Measurements from ENCODE around the gene CBR4.

The CBR4 gene

DNA sequence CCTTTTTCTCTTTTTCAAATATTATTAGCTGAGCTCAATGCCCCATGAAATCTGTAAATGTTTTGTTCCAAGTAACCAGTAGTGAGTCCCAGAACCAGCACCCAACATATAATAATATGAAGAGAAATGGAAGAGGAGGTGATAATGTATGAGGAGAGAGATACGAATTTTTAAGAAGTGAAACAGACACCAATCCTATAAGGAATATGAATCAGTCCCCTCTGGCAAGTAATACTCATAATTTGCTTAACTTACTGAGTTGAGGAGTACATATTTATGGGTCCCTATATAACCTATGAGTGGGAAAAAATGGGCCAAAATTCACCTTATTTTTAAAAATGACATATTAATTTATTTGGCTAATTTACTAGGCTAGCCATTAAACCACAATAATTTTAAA lies 8.4 kb upstream of the CBR4 start:
- TF ChIP-seq ZFX (IDR thresholded peaks at IDR 0.05) (no peak), CTCF (conservative IDR thresholded peaks at IDR 0.05) (no peak)
- H3K27ac ChIP-seq: no peak overlapping the region

DNA sequence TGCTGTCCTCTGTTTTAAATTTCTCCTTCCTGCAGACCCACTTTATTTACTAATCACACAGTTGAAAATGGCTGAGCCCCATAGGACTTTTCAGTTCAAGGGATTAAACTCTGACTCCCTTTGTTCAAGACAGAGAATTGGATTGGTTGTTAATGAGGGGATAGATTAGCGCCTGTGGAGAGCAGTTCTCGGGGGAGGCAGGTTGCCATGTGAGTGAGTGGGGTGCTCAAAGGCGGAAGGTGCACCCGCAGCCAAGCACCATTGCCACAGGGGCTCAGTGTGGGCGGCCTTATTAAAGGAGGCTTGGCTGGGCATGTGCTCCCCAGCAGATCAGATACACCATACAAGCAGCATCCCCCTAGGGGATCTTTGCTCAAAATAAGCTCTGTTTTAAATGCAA lies 7.9 kb upstream of the CBR4 start:
- TF ChIP-seq ZFX (IDR thresholded peaks at IDR 0.05): no peak
- no peak for TF ChIP-seq CTCF (conservative IDR thresholded peaks at IDR 0.05)
- no peak overlapping the region for H3K27ac ChIP-seq

- H3K27ac ChIP-seq: peak overlapping the region; percentile 52
- TF ChIP-seq CTCF (conservative IDR thresholded peaks at IDR 0.05) (no peak), ZFX (IDR thresholded peaks at IDR 0.05) (peak; percentile 43; the same call in 1 of the 2 replicates)
Measured at GRCh38 chr4:169015186-169015623, 5.2 kb upstream of the CBR4 start.

GRCh38 chr4:169014586-169014985 lies 4.5 kb upstream of the CBR4 start:
- H3K27ac ChIP-seq: peak overlapping the region; percentile 50; the same call in 1 of the 2 replicates
- no peak for TF ChIP-seq ZFX (IDR thresholded peaks at IDR 0.05)
- no peak for TF ChIP-seq CTCF (conservative IDR thresholded peaks at IDR 0.05)

- TF ChIP-seq CTCF (conservative IDR thresholded peaks at IDR 0.05): no peak
- no peak for TF ChIP-seq ZFX (IDR thresholded peaks at IDR 0.05)
Measured at GRCh38 chr4:169013396-169013795, 3.3 kb upstream of the CBR4 start.

GRCh38 chr4:169012049-169012448 lies 2.0 kb upstream of the CBR4 start:
- no peak overlapping the region for H3K27ac ChIP-seq

More at GRCh38 chr4:169013396-169013795, 3.3 kb upstream of the CBR4 start:
- H3K27ac ChIP-seq: no peak overlapping the region; the same call in 1 of the 2 replicates

More at GRCh38 chr4:169012049-169012448, 2.0 kb upstream of the CBR4 start:
- no peak for TF ChIP-seq CTCF (conservative IDR thresholded peaks at IDR 0.05)
- no peak for TF ChIP-seq ZFX (IDR thresholded peaks at IDR 0.05)

All from C4-2B (cell line).